ENCODE results near the gene PSD.

- TF ChIP-seq EZH2 (IDR thresholded peaks at IDR 0.05; ENCODE audit: borderline replicate concordance, insufficient read depth, low read length, poor library complexity, severe bottlenecking) (no peak), CTCF (IDR thresholded peaks at IDR 0.05; ENCODE audit: poor library complexity, severe bottlenecking) (no peak), TAF1 (IDR thresholded peaks at IDR 0.05; ENCODE audit: low read depth) (no peak), POLR2AphosphoS5 (IDR thresholded peaks at IDR 0.05) (no peak), SMC3 (conservative IDR thresholded peaks at IDR 0.05; ENCODE audit: poor library complexity) (no peak), EP300 (conservative IDR thresholded peaks at IDR 0.05; ENCODE audit: poor library complexity, severe bottlenecking) (no peak)
- TF ChIP-seq, protein P1, sequence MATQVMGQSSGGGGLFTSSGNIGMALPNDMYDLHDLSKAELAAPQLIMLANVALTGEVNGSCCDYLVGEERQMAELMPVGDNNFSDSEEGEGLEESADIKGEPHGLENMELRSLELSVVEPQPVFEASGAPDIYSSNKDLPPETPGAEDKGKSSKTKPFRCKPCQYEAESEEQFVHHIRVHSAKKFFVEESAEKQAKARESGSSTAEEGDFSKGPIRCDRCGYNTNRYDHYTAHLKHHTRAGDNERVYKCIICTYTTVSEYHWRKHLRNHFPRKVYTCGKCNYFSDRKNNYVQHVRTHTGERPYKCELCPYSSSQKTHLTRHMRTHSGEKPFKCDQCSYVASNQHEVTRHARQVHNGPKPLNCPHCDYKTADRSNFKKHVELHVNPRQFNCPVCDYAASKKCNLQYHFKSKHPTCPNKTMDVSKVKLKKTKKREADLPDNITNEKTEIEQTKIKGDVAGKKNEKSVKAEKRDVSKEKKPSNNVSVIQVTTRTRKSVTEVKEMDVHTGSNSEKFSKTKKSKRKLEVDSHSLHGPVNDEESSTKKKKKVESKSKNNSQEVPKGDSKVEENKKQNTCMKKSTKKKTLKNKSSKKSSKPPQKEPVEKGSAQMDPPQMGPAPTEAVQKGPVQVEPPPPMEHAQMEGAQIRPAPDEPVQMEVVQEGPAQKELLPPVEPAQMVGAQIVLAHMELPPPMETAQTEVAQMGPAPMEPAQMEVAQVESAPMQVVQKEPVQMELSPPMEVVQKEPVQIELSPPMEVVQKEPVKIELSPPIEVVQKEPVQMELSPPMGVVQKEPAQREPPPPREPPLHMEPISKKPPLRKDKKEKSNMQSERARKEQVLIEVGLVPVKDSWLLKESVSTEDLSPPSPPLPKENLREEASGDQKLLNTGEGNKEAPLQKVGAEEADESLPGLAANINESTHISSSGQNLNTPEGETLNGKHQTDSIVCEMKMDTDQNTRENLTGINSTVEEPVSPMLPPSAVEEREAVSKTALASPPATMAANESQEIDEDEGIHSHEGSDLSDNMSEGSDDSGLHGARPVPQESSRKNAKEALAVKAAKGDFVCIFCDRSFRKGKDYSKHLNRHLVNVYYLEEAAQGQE (IDR thresholded peaks at IDR 0.05; ENCODE audit: borderline replicate concordance) = no peak
These were observed 4.9 kb upstream of the PSD start for GRCh38 chr10:102423372-102423968.
